NCI-H345 treated with DMSO at 0.1 percent for 48 hours (cell line): ENCODE results near the gene CACNA1B.
"Not testable (repeated sequence)": the region's sequence is repeated elsewhere in the genome, so short reads cannot be mapped to it uniquely, and the experiment has no call there.

Source experiments
- DNase-seq: peaks from one replicate; lab custom pipeline; 2025; ENCODE audit not compliant: unreplicated experiment; lab: John Stamatoyannopoulos, UW

The CACNA1B gene

GRCh38 chr9:137885121-137885520 lies 7.5 kb downstream of the CACNA1B start:
- not testable (repeated sequence) for DNase-seq

- DNase-seq: not testable (repeated sequence)
Observed at GRCh38 chr9:137888621-137889020, 11.0 kb downstream of the CACNA1B start.

- DNase-seq: not testable (repeated sequence)
Observed at GRCh38 chr9:137889966-137890365, 12.4 kb downstream of the CACNA1B start.

- not testable (repeated sequence) for DNase-seq
Observed at GRCh38 chr9:137890768-137891587, 13.4 kb downstream of the CACNA1B start.

- DNase-seq: no peak
Observed at GRCh38 chr9:137891588-137892423, 14.2 kb downstream of the CACNA1B start.

GRCh38 chr9:137892424-137893191 lies 15.0 kb downstream of the CACNA1B start:
- DNase-seq: no peak

GRCh38 chr9:137893670-137894069 lies 16.1 kb downstream of the CACNA1B start:
- DNase-seq: no peak

GRCh38 chr9:137899551-137900360 lies 22.2 kb downstream of the CACNA1B start:
- no peak for DNase-seq

- no peak for DNase-seq
Observed at GRCh38 chr9:137900584-137901310, 23.2 kb downstream of the CACNA1B start.

- DNase-seq: no peak
Observed at GRCh38 chr9:137902646-137903045, 25.1 kb downstream of the CACNA1B start.

GRCh38 chr9:137905740-137906139 lies 28.2 kb downstream of the CACNA1B start:
- DNase-seq: no peak

- no peak for DNase-seq
Observed at GRCh38 chr9:137907776-137908175, 30.2 kb downstream of the CACNA1B start.

GRCh38 chr9:137912671-137913070 lies 35.1 kb downstream of the CACNA1B start:
- no peak for DNase-seq

GRCh38 chr9:137913132-137913531 lies 35.5 kb downstream of the CACNA1B start:
- DNase-seq: no peak

GRCh38 chr9:137913771-137914767 lies 36.5 kb downstream of the CACNA1B start:
- DNase-seq: no peak

- no peak for DNase-seq
Observed at GRCh38 chr9:137916540-137916939, 39.0 kb downstream of the CACNA1B start.

GRCh38 chr9:137917116-137917515 lies 39.5 kb downstream of the CACNA1B start:
- DNase-seq: no peak

GRCh38 chr9:137917795-137918194 lies 40.2 kb downstream of the CACNA1B start:
- no peak for DNase-seq
